Measurements from ENCODE around the gene CDH4. TPM values are rescaled to one million over a fixed set of nuclear protein-coding genes. Genes with fewer than 3 reads are reported as not detected.

CDH4 gene
- total and polyA plus RNA-seq, 2 donors (not counting 3 experiments of a cell fraction or from before 2014, with no cell fraction given) = 0.17 to 0.51 TPM

GRCh38 chr20:61859767-61860166, 607.7 kb downstream of the CDH4 start:
- Histone ChIP-seq H3K4me2 (ENCODE audit: insufficient read depth, low read length) (no peak overlapping the region), H3K79me2 (ENCODE audit: control insufficient read depth, insufficient read depth, low read length) (no peaks in the 10 kb centered on the region), H3K9ac (replicated peaks; ENCODE audit: extremely low read depth, insufficient read depth, low read length) (no peak overlapping the region), H3K36me3 (ENCODE audit: control insufficient read depth in 2 of 2, extremely low read depth in 1 of 2, insufficient read depth in 2 of 2, low read length in 2 of 2) (no peaks in the 10 kb centered on the region), H3K27ac (ENCODE audit: insufficient read depth, low read depth, low read length) (no peak overlapping the region), H3K9me1 (replicated peaks; ENCODE audit: control insufficient read depth, extremely low read depth, insufficient read depth, low read length) (no peaks in the 10 kb centered on the region), H3K4me1 (ENCODE audit: control insufficient read depth, extremely low read depth, insufficient read depth, low read length) (no peaks in the 10 kb centered on the region), H3K4me3 (replicated peaks in 1 of 3; ENCODE audit: insufficient read depth in 1 of 3, low read depth in 1 of 3, low read length in 3 of 3) (no peak overlapping the region), H3K27me3 (ENCODE audit: control insufficient read depth in 2 of 2, insufficient read depth in 2 of 2, low read length in 2 of 2) (no peaks in the 10 kb centered on the region), H2AFZ (ENCODE audit: low read depth, low read length) (no peak overlapping the region), H4K20me1 (replicated peaks; ENCODE audit: control insufficient read depth, extremely low read depth, insufficient read depth, low read length) (no peaks in the 10 kb centered on the region), H3K9me3 (replicated peaks; ENCODE audit: control insufficient read depth, insufficient read depth, low read length) (peaks cover 2% of the 10 kb centered on the region)
- ChIA-PET CTCF (no interaction called here), POLR2A (no interaction called here)
- no peak for FAIRE-seq
- BruUV-seq (replicated peaks) = no TSS peak
- TF ChIP-seq, protein P1, sequence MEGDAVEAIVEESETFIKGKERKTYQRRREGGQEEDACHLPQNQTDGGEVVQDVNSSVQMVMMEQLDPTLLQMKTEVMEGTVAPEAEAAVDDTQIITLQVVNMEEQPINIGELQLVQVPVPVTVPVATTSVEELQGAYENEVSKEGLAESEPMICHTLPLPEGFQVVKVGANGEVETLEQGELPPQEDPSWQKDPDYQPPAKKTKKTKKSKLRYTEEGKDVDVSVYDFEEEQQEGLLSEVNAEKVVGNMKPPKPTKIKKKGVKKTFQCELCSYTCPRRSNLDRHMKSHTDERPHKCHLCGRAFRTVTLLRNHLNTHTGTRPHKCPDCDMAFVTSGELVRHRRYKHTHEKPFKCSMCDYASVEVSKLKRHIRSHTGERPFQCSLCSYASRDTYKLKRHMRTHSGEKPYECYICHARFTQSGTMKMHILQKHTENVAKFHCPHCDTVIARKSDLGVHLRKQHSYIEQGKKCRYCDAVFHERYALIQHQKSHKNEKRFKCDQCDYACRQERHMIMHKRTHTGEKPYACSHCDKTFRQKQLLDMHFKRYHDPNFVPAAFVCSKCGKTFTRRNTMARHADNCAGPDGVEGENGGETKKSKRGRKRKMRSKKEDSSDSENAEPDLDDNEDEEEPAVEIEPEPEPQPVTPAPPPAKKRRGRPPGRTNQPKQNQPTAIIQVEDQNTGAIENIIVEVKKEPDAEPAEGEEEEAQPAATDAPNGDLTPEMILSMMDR (IDR thresholded peaks at IDR 0.05; ENCODE audit: extremely low read depth in 1 of 2, insufficient read depth in 1 of 2, low read depth in 1 of 2, low read length in 2 of 2) = no peak
- TF ChIP-seq POLR2AphosphoS5 (IDR thresholded peaks at IDR 0.05; ENCODE audit: insufficient read depth, low read depth, low read length) (no peak), JUN (IDR thresholded peaks at IDR 0.05; ENCODE audit: borderline replicate concordance, insufficient read depth, insufficient read length, low read depth) (no peak), EZH2 (IDR thresholded peaks at IDR 0.05; ENCODE audit: borderline replicate concordance, low read depth, low read length, severe bottlenecking) (no peak), MAX (IDR thresholded peaks at IDR 0.05; ENCODE audit: insufficient read depth, insufficient read length) (no peak), FOS (IDR thresholded peaks at IDR 0.05; ENCODE audit: borderline replicate concordance, insufficient read depth, low read length) (no peak), POLR2A (IDR thresholded peaks at IDR 0.05; ENCODE audit: low read depth, low read length) (no peak), MYC (IDR thresholded peaks at IDR 0.05; ENCODE audit: low read depth, low read length) (no peak), GATA2 (IDR thresholded peaks at IDR 0.05; ENCODE audit: insufficient read depth, insufficient read length, low read depth, low read length) (no peak)
- no peak for DNase-seq (ENCODE audit: low read depth, low spot score)
- dilution Hi-C loops (cut with MboI; ENCODE audit: extremely low pct_ligation_motif_present, low sequenced_read_pairs) = no loop called here
- intact Hi-C loops (cut with micrococcal nuclease) = no loop called here

All from endothelial cell of umbilical vein (primary cell).